Adrenal gland (tissue), 12 donors: ENCODE measurements around the gene IRF8. TPM values are rescaled to one million over a fixed set of nuclear protein-coding genes. Genes with fewer than 3 reads are reported as not detected.

Source experiments
- DNase-seq, 7 donors: peaks; one replicate each; pipeline ENCODE4 v3.0.0-alpha.2; 2019 to 2020
- H3K27ac ChIP-seq, 5 donors: fragments of 200-600 bp; sonication (generic) in 4 of 5; 1 replicate in 3 of 5; 2 replicates in 2 of 5; pipeline versions ENCODE4 v1.5.1 to v1.8.0; 2016 to 2020; ENCODE audit warnings: mild to moderate bottlenecking in 1 of 5
- H3K27me3 ChIP-seq: fragments of 200-600 bp; 2 replicates; pipeline ENCODE4 v1.8.0; 2021
- H3K36me3 ChIP-seq, 2 donors: fragments of 200-600 bp; replicated peaks in 1 of 2; 1 replicate in 1 of 2; 2 replicates in 1 of 2; pipeline versions ENCODE4 v1.5.1 to v1.8.0; 2018 to 2022
- H3K4me1 ChIP-seq, 2 donors: fragments of 200-600 bp; replicated peaks in 1 of 2; 1 replicate in 1 of 2; 2 replicates in 1 of 2; pipeline versions ENCODE4 v1.5.1 to v1.8.0; 2018 to 2021
- H3K4me3 ChIP-seq, 4 donors: fragments of 200-600 bp; sonication (generic) in 3 of 4; one replicate each; pipeline ENCODE4 v1.5.1; 2016 to 2018
- H3K9me3 ChIP-seq, 3 donors: fragments of 200-600 bp; sonication (generic) in 1 of 3; replicated peaks in 1 of 3; 1 replicate in 2 of 3; 2 replicates in 1 of 3; pipeline versions ENCODE4 v1.5.1 to v1.8.0; 2016 to 2021
- POLR2A ChIP-seq, 2 donors: fragments of 450-650 bp; IDR thresholded peaks; one replicate each; pipeline ENCODE4 v1.6.1; 2017; ENCODE audit warnings: antibody characterized with exemption in 2 of 2, mild to moderate bottlenecking in 2 of 2, moderate library complexity in 1 of 2
- WGBS, 4 donors: extraction: QIAGEN DNeasy Blood & Tissue Kit in 2 of 4; methylation state at CpG; one replicate each; pipeline versions ENCODE4 v1.1.5 to v1.1.7; 2013 to 2017; 5-methylcytosine and 5-hydroxymethylcytosine counted together
- intact Hi-C, 2 donors: fragments of 100-400 bp; cut with DNase I; formaldehyde crosslinking; loops; one replicate each; pipeline versions ENCODE4 v1.14.1 to v1.15.0; 2022 to 2023
- polyA plus RNA-seq, 3 donors: library from polyadenylated mRNA; stranded (reverse); fragments of 200-250 nt in 2 of 3; fragments of 350-450 nt in 1 of 3; fragmentation: Illumina TruSeq in 1 of 3; extraction: RNeasy Lipid Tissue Mini Kit (QIAGEN cat#74804) in 1 of 3; gene quantifications; one replicate each; pipeline ENCODE4 v1.2.3, GENCODE V29; 2013 to 2014
- total RNA-seq, 9 donors: library from RNA; depleted of rRNA in 4 of 9; stranded (reverse); fragments of >200 nt in 4 of 9; fragments of 120-200 nt in 1 of 9; fragmentation: NEBNext Ultra II Directional in 1 of 9; extraction: Animal tissue kit (Norgen Biotek cat#: 25700) in 1 of 9; gene quantifications; one replicate each; pipeline versions ENCODE4 v1.1.0 to v1.2.4, GENCODE V29; 2013 to 2023
- TF ChIP-seq, protein P1 (sequence below), 6 experiments: fragments of 450-650 bp in 4 of 6; fragments of 200-600 bp in 2 of 6; sonication (generic) in 1 of 6; IDR thresholded peaks; 1 replicate in 5 of 6; 2 replicates in 1 of 6; pipeline versions ENCODE4 v1.5.1 to v1.8.0; 2016 to 2021; ENCODE audit warnings: antibody characterized with exemption in 6 of 6, mild to moderate bottlenecking in 2 of 6, moderate library complexity in 1 of 6
- donor health status: healthy with polysubstance abuse.
- donor health status: Bipolar disorder and iron deficiency.
- donor health status: DM: yes; HTN: yes; CAD: no.
- donor health status: DM: no; HTN: no; CAD: no.
- donor health status: DM: no; HTN: no; CAD: no.
- donor health status: DM: yes; HTN: yes; CAD: no.

IRF8 gene
- total and polyA plus RNA-seq, 12 donors = 3.4 to 40.1 (median 16.3) TPM

DNA sequence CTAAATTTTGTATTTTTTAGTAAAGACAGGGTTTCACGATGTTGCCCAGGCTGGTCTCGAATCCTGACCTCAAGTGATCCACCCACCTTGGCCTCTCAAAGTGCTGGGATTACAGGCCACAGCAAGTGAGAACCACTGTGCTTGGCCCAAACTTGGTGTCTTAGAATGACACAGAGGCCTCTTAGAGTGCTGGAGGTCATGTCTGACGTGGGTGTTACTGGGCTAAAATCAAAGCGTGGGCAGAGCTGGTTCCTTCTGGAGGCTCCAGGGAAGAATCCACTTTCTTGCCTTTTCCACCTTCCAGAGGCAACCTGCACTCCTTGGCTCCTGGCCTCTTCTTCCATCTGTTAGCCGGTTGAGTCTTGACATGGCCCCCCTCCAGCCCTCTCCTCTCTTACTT is 53.8 kb downstream of the IRF8 start:
- intact Hi-C loops = no loop called here
- Histone ChIP-seq H3K27me3 (no peaks in the 10 kb centered on the region), H3K9me3 (no peaks in the 10 kb centered on the region), H3K36me3 (no peaks in the 10 kb centered on the region), H3K4me3 (no peak overlapping the region), H3K27ac (no peak overlapping the region), H3K4me1 (no peaks in the 10 kb centered on the region)
- no peak for TF ChIP-seq POLR2A (IDR thresholded peaks at IDR 0.05)
- TF ChIP-seq, protein P1, sequence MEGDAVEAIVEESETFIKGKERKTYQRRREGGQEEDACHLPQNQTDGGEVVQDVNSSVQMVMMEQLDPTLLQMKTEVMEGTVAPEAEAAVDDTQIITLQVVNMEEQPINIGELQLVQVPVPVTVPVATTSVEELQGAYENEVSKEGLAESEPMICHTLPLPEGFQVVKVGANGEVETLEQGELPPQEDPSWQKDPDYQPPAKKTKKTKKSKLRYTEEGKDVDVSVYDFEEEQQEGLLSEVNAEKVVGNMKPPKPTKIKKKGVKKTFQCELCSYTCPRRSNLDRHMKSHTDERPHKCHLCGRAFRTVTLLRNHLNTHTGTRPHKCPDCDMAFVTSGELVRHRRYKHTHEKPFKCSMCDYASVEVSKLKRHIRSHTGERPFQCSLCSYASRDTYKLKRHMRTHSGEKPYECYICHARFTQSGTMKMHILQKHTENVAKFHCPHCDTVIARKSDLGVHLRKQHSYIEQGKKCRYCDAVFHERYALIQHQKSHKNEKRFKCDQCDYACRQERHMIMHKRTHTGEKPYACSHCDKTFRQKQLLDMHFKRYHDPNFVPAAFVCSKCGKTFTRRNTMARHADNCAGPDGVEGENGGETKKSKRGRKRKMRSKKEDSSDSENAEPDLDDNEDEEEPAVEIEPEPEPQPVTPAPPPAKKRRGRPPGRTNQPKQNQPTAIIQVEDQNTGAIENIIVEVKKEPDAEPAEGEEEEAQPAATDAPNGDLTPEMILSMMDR (IDR thresholded peaks at IDR 0.05) = no peak
- no peak for DNase-seq
- 79 to 98% (median 89%) methylated on average over 5 of the region's 5 CpGs for WGBS, 4 donors

DNA sequence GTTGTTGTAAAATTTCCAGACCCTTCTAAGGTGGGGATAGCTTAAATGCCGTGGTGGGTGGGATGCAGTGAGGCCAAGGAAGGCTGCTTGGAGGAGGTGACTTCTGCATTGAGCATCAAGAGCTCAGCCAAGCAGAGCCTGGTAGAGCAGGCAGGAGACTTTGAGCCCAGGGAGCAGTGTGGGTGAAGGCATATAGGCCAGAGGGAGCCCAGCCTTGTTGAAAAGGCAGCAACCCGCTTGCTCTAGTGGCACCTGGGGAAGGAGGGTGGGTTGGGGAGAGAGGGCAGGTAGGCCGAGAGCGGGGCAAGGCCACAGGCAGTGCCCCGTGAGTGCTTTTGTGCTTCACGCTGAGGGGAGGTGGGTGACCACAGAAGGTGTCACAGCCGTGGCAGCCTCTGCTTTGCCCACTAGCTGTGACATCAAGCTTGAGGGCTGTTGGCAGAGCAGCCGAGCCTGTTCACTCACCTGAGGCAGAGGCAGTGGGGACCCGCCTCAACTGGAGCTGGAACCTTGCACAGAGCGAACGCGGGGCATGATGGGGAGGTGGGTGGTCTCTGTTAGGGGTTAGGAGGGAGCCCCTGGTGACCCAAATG is 56.1 kb downstream of the IRF8 start:
- Histone ChIP-seq H3K4me3 (no peak overlapping the region), H3K27me3 (no peaks in the 10 kb centered on the region), H3K4me1 (no peaks in the 10 kb centered on the region), H3K27ac (no peak overlapping the region), H3K9me3 (no peaks in the 10 kb centered on the region), H3K36me3 (no peaks in the 10 kb centered on the region)
- intact Hi-C loops = no loop called here
- WGBS, 4 donors = 84 to 92% (median 87%) methylated on average over 10 to 12 of the region's 12 CpGs
- TF ChIP-seq POLR2A (IDR thresholded peaks at IDR 0.05) = no peak
- TF ChIP-seq, protein P1 (IDR thresholded peaks at IDR 0.05) = no peak
- DNase-seq = no peak

DNA sequence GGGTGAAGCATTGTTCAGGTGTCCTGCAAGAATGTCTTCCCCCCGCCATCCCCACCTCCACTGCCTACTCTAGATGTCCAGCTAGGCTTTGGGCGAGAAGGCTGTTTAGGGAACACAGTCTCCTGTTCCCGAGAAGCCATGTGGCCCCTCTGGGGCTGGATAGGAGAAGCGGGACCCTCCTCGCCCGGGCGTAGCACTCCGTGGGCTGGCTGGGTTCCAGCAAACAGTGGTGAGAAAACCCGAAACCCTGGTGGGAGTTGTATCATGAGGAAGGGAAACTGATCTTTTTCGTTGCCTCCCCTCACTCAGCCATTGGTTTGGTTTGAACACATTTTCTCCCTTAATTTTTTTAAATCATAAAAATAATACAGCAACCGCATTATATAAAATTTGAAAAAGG is 56.6 kb downstream of the IRF8 start:
- WGBS, 4 donors = 57 to 69% (median 64%) methylated on average over 10 to 11 of the region's 11 CpGs
- DNase-seq = no peak
- Histone ChIP-seq H3K36me3 (no peaks in the 10 kb centered on the region), H3K4me1 (no peaks in the 10 kb centered on the region), H3K27me3 (no peaks in the 10 kb centered on the region), H3K9me3 (no peaks in the 10 kb centered on the region), H3K4me3 (no peak overlapping the region), H3K27ac (no peak overlapping the region)
- TF ChIP-seq POLR2A (IDR thresholded peaks at IDR 0.05) = no peak
- TF ChIP-seq, protein P1 (IDR thresholded peaks at IDR 0.05) = no peak
- intact Hi-C loops = no loop called here

DNA sequence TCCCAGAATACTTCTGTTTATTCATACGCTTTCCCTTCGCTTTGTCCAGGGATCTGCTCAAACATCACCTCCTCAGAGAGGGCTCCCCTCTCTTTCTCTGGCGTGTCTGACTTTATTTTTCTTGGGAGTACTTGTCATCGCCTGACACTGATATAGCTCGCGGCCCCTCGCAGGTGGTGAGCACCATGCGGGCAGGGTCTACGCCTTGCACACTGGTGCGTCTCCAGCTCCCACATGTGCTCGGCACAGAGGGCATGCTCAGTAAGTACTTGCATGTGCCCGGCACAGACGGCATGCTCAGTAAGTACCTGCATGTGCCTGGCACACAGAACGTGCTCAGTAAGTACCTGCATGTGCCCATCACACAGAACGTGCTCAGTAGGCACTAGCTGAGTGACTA is 57.5 kb downstream of the IRF8 start:
- 82 to 86% (median 84%) methylated on average over 14 to 15 of the region's 15 CpGs for WGBS, 4 donors
- H3K36me3 ChIP-seq = no peaks in the 10 kb centered on the region
- no peaks in the 10 kb centered on the region for H3K4me1 ChIP-seq
- no peaks in the 10 kb centered on the region for H3K9me3 ChIP-seq
- no peak overlapping the region for H3K27ac ChIP-seq
- TF ChIP-seq, protein P1 (IDR thresholded peaks at IDR 0.05) = no peak
- TF ChIP-seq POLR2A (IDR thresholded peaks at IDR 0.05) = no peak
- no peaks in the 10 kb centered on the region for H3K27me3 ChIP-seq
- DNase-seq = no peak
- H3K4me3 ChIP-seq = no peak overlapping the region
- intact Hi-C loops = no loop called here
